IMR-90 (cell line): ENCODE data around the gene CEACAM3. TPM values are rescaled to one million over a fixed set of nuclear protein-coding genes. Genes with fewer than 3 reads are reported as not detected.

Source experiments
- ATAC-seq: fragments of 200-7000 bp; cut with Tn5 transposase; 2 replicates; pipeline ENCODE4 v1.9.1; 2020; ENCODE audit warnings: low read depth, mild to moderate bottlenecking, moderate library complexity
- BruUV-seq: library from RNA; stranded (reverse); fragments of 400-500 nt; replicated peaks from 2 replicates; lab custom pipeline; 2021; lab: Mats Ljungman, UMichigan
- CTCF ChIA-PET: fragments of 300-600 bp; formaldehyde crosslinking; extraction: SDS; loops from one replicate; lab custom pipeline; 2021; ENCODE audit warnings: antibody characterized with exemption; lab: Yijun Ruan, JAX
- POLR2A ChIA-PET: fragments of 300-600 bp; sonication (Branson Sonifier 250); formaldehyde crosslinking; loops from one replicate; lab custom pipeline; 2022; ENCODE audit warnings: antibody characterized with exemption; ENCODE audit not compliant: unreplicated experiment; lab: Charles Lee
- DNase-seq: peaks from one replicate; pipeline ENCODE4 v3.0.0; 2013
- H2AFZ ChIP-seq: replicated peaks from 2 replicates; pipeline ENCODE3; 2013; ENCODE audit warnings: low read length, mild to moderate bottlenecking; ENCODE audit not compliant: poor library complexity
- H2AK5ac ChIP-seq: 2 replicates; pipeline ENCODE4 v1.6.1; 2013; ENCODE audit warnings: low read depth, low read length, inconsistent platforms
- H2AK9ac ChIP-seq: replicated peaks from 2 replicates; pipeline ENCODE3; 2013; ENCODE audit warnings: mild to moderate bottlenecking, low read depth, low read length, moderate library complexity; ENCODE audit not compliant: poor library complexity
- H2BK120ac ChIP-seq: 2 replicates; pipeline ENCODE4 v1.6.1; 2013; ENCODE audit warnings: low read depth, low read length, inconsistent platforms
- H2BK15ac ChIP-seq: 3 replicates; pipeline ENCODE4 v1.6.1; 2013; ENCODE audit warnings: low read depth, low read length, inconsistent platforms
- H2BK20ac ChIP-seq: 2 replicates; pipeline ENCODE4 v1.6.1; 2013; ENCODE audit warnings: low read depth, mild to moderate bottlenecking, inconsistent platforms, low read length, moderate library complexity
- H2BK5ac ChIP-seq: 2 replicates; pipeline ENCODE4 v1.6.1; 2013; ENCODE audit warnings: mild to moderate bottlenecking, low read depth, low read length, inconsistent platforms; ENCODE audit not compliant: poor library complexity, severe bottlenecking
- H3K14ac ChIP-seq: replicated peaks from 2 replicates; pipeline ENCODE4 v1.6.1; 2013; ENCODE audit warnings: low read depth, low read length, inconsistent platforms
- H3K18ac ChIP-seq: 2 replicates; pipeline ENCODE4 v1.6.1; 2013; ENCODE audit warnings: low read depth, low read length, control low read depth
- H3K23ac ChIP-seq: 2 replicates; pipeline ENCODE4 v1.6.1; 2013; ENCODE audit warnings: low read depth, low read length, inconsistent platforms
- H3K27ac ChIP-seq: 2 replicates; pipeline ENCODE4 v1.5.1; 2013; ENCODE audit warnings: mild to moderate bottlenecking, control low read depth, low read length; ENCODE audit not compliant: insufficient read depth
- H3K27me3 ChIP-seq: 2 replicates; pipeline ENCODE4 v1.6.1; 2013; ENCODE audit warnings: low read length; ENCODE audit not compliant: control insufficient read depth, insufficient read depth
- H3K36me3 ChIP-seq: 2 replicates; pipeline ENCODE4 v1.6.1; 2013; ENCODE audit warnings: low read length, mixed read lengths; ENCODE audit not compliant: control insufficient read depth, insufficient read depth
- H3K4ac ChIP-seq: 2 replicates; pipeline ENCODE4 v1.6.1; 2013; ENCODE audit warnings: low read depth, low read length, inconsistent platforms
- H3K4me1 ChIP-seq: 2 replicates; pipeline ENCODE4 v1.6.1; 2013; ENCODE audit warnings: low read length, mixed read lengths; ENCODE audit not compliant: control insufficient read depth, insufficient read depth
- H3K4me2 ChIP-seq: 2 replicates; pipeline ENCODE4 v1.6.1; 2013; ENCODE audit warnings: low read depth, mild to moderate bottlenecking, control low read depth, low read length, moderate library complexity
- H3K4me3 ChIP-seq: 2 replicates; pipeline ENCODE4 v1.5.1; 2013; ENCODE audit warnings: low read depth, mild to moderate bottlenecking, control low read depth, low read length, moderate library complexity; ENCODE audit not compliant: insufficient read depth
- H3K56ac ChIP-seq: 2 replicates; pipeline ENCODE4 v1.6.1; 2013; ENCODE audit warnings: low read length, inconsistent platforms; ENCODE audit not compliant: insufficient read depth; ENCODE audit errors: extremely low read depth
- H3K79me1 ChIP-seq, 2 experiments: 2 replicates each; pipeline ENCODE4 v1.6.1; 2013; ENCODE audit warnings: low read length in 2 of 2, inconsistent platforms in 1 of 2, low read depth in 1 of 2
- H3K9ac ChIP-seq: 2 replicates; pipeline ENCODE4 v1.6.1; 2013; ENCODE audit warnings: low read depth, low read length, control low read depth
- H3K9me1 ChIP-seq: 2 replicates; pipeline ENCODE4 v1.6.1; 2013; ENCODE audit warnings: low read length, inconsistent platforms; ENCODE audit not compliant: insufficient read depth
- H3K9me3 ChIP-seq: 2 replicates; pipeline ENCODE4 v1.6.1; 2013; ENCODE audit warnings: low read length; ENCODE audit not compliant: control insufficient read depth, insufficient read depth
- H4K20me1 ChIP-seq: 2 replicates; pipeline ENCODE4 v1.6.1; 2013; ENCODE audit warnings: low read length, inconsistent platforms; ENCODE audit not compliant: insufficient read depth
- H4K5ac ChIP-seq: 2 replicates; pipeline ENCODE4 v1.6.1; 2013; ENCODE audit warnings: mild to moderate bottlenecking, low read depth, low read length, control low read depth
- H4K8ac ChIP-seq, 2 experiments: 2 replicates each; pipeline ENCODE4 v1.6.1; 2013; ENCODE audit warnings: low read depth in 2 of 2, low read length in 2 of 2, control low read depth in 1 of 2, inconsistent platforms in 1 of 2
- H4K91ac ChIP-seq: 2 replicates; pipeline ENCODE4 v1.6.1; 2013; ENCODE audit warnings: low read depth, low read length, inconsistent platforms; ENCODE audit not compliant: insufficient read depth
- ELK1 ChIP-seq: fragments of 150-350 bp; IDR thresholded peaks from 2 replicates; pipeline ENCODE4 v1.6.1; 2016; ENCODE audit warnings: low read depth, mild to moderate bottlenecking, low read length, moderate library complexity, borderline replicate concordance
- FOS ChIP-seq: fragments of 150-350 bp; IDR thresholded peaks from 2 replicates; pipeline ENCODE4 v1.6.1; 2016; ENCODE audit warnings: low read depth, low read length
- MAZ ChIP-seq: IDR thresholded peaks from 2 replicates; pipeline ENCODE4 v1.6.1; 2012; ENCODE audit warnings: low read depth, mild to moderate bottlenecking, low read length, improper control_type of control experiment, moderate library complexity, borderline replicate concordance
- MXI1 ChIP-seq: IDR thresholded peaks from 2 replicates; pipeline ENCODE4 v1.6.1; 2012; ENCODE audit warnings: low read depth, mild to moderate bottlenecking, low read length, moderate library complexity, borderline replicate concordance
- POLR2A ChIP-seq: IDR thresholded peaks from 2 replicates; pipeline ENCODE4 v1.6.1; 2012; ENCODE audit warnings: mild to moderate bottlenecking, low read depth, low read length
- RAD21 ChIP-seq: IDR thresholded peaks from 2 replicates; pipeline ENCODE4 v1.6.1; 2012; ENCODE audit warnings: low read length, improper control_type of control experiment
- RCOR1 ChIP-seq: IDR thresholded peaks from 2 replicates; pipeline ENCODE4 v1.6.1; 2012; ENCODE audit warnings: mild to moderate bottlenecking, low read length, improper control_type of control experiment; ENCODE audit not compliant: insufficient replicate concordance
- WGBS, 2 experiments: methylation state at CpG; one replicate each; pipeline versions ENCODE4 v1.1.5 to v1.1.7; 2013; ENCODE audit warnings: missing lambda C conversion rate in 2 of 2; ENCODE audit not compliant: insufficient read length in 1 of 2; ENCODE audit errors: extremely low coverage in 2 of 2; 5-methylcytosine and 5-hydroxymethylcytosine counted together
- dilution Hi-C: fragments of 300-500 bp; cut with HindIII; formaldehyde crosslinking; loops from one replicate; pipeline ENCODE4 v1.14.3; 2018; ENCODE audit warnings: low sequenced_read_pairs; ENCODE audit not compliant: unreplicated experiment
- in situ Hi-C: fragments of 300-500 bp; cut with MboI; formaldehyde crosslinking; loops from 3 replicates; pipeline ENCODE4 v1.14.3; 2019; ENCODE audit warnings: low sequenced_read_pairs, inconsistent platforms, mixed read lengths
- intact Hi-C: fragments of 100-400 bp; cut with micrococcal nuclease; formaldehyde crosslinking; loops from 2 replicates; pipeline ENCODE4 v1.10.0; 2022
- polyA plus RNA-seq, 3 experiments: library from polyadenylated mRNA; depleted of rRNA; stranded (reverse); fragments of >200 nt; gene quantifications; 2 replicates each; pipeline ENCODE4 v1.2.3, GENCODE V29; 2012; ENCODE audit warnings: low replicate concordance in 1 of 3
- total RNA-seq: library from RNA; depleted of rRNA; stranded (reverse); fragments of >200 nt; gene quantifications from 2 replicates; pipeline ENCODE4 v1.2.3, GENCODE V29; 2012

CEACAM3 gene
- total and polyA plus RNA-seq, 2 of the 4 experiments (the other 2 are of a cell fraction): not detected

- BruUV-seq: no TSS peak
- no peak for ATAC-seq
- H3K14ac ChIP-seq: no peak overlapping the region
- no peak overlapping the region for H2BK120ac ChIP-seq
- H4K91ac ChIP-seq: no peak overlapping the region
- H4K20me1 ChIP-seq: no peaks in the 10 kb centered on the region
- H3K56ac ChIP-seq: no peak overlapping the region
- no peak overlapping the region for H4K5ac ChIP-seq
- no peaks in the 10 kb centered on the region for H3K36me3 ChIP-seq
- no peak overlapping the region for H4K8ac ChIP-seq
- H3K4me2 ChIP-seq: no peak overlapping the region
- no peak overlapping the region for H2BK5ac ChIP-seq
- POLR2A ChIA-PET: no interaction called here
- DNase-seq: no peak
- dilution Hi-C loops (no loop called here), in situ Hi-C loops (no loop called here), intact Hi-C loops (loop anchor here (10.0 kb wide), 1 partner anchor 155 kb away; the partner anchor contains the start of gene RABAC1)
- no peaks in the 10 kb centered on the region for H3K79me1 ChIP-seq
- H3K27me3 ChIP-seq: no peaks in the 10 kb centered on the region; the same call in 1 of the 2 replicates
- no peak overlapping the region for H3K18ac ChIP-seq
- H3K9me3 ChIP-seq: no peaks in the 10 kb centered on the region
- no peak overlapping the region for H3K4me3 ChIP-seq
- H2BK20ac ChIP-seq: no peak overlapping the region
- 20% methylated on average over 3 of the region's 9 CpGs; no CpG with 5 or more reads in 1 of the 2 experiments for WGBS, 2 experiments
- TF ChIP-seq ELK1 (no peak), MAZ (no peak), MXI1 (no peak), RAD21 (no peak), FOS (no peak), POLR2A (no peak), RCOR1 (no peak)
- no peak overlapping the region for H2BK15ac ChIP-seq
- H3K9me1 ChIP-seq: no peaks in the 10 kb centered on the region
- H2AFZ ChIP-seq: no peak overlapping the region
- H2AK5ac ChIP-seq: no peak overlapping the region
- no peak overlapping the region for H3K4ac ChIP-seq
- H3K23ac ChIP-seq: no peak overlapping the region
- H3K27ac ChIP-seq: no peak overlapping the region
- no peak overlapping the region for H2AK9ac ChIP-seq
- no peaks in the 10 kb centered on the region for H3K4me1 ChIP-seq
- no peak overlapping the region for H3K9ac ChIP-seq
- CTCF ChIA-PET: no interaction called here
Observed at GRCh38 chr19:41799444-41800000, 3.1 kb downstream of the CEACAM3 start.
